Astrocyte of the cerebellum (primary cell): ENCODE results near the gene TMEM183A.

Source experiments
- DNase-seq: peaks from one replicate; pipeline ENCODE4 v3.0.0-alpha.2; 2011; ENCODE audit warnings: low read depth
- H3K4me3 ChIP-seq: 2 replicates; pipeline ENCODE4 v1.5.1; 2011; ENCODE audit warnings: mild to moderate bottlenecking, low read depth, low read length, moderate library complexity
- CTCF ChIP-seq: IDR thresholded peaks from 2 replicates; pipeline ENCODE4 v1.5.1; 2012; ENCODE audit warnings: low read length, low read depth, moderate library complexity, mild to moderate bottlenecking; ENCODE audit errors: missing control alignments
- in situ Hi-C: cut with HindIII; loops from 2 replicates; pipeline ENCODE4 v1.10.0; 2017; ENCODE audit warnings: low sequenced_read_pairs

Gene TMEM183A

GRCh38 chr1:202964791-202965410, 42.3 kb upstream of the TMEM183A start:
- DNase-seq: no peak
- no peak overlapping the region for H3K4me3 ChIP-seq
- in situ Hi-C loops: no loop called here
- no peak for TF ChIP-seq CTCF

- no peak for DNase-seq
- in situ Hi-C loops: no loop called here
- no peak for TF ChIP-seq CTCF
- H3K4me3 ChIP-seq: no peak overlapping the region
Observed at GRCh38 chr1:202965422-202965821, 41.8 kb upstream of the TMEM183A start.

- in situ Hi-C loops: no loop called here
- no peak for TF ChIP-seq CTCF
- DNase-seq: no peak
- H3K4me3 ChIP-seq: peak overlapping the region; percentile 75
Observed at GRCh38 chr1:202966006-202966898, 40.9 kb upstream of the TMEM183A start.

GRCh38 chr1:202967684-202968281, 39.4 kb upstream of the TMEM183A start:
- no peak for DNase-seq
- no peak for TF ChIP-seq CTCF
- peak overlapping the region; percentile 75 for H3K4me3 ChIP-seq
- in situ Hi-C loops: no loop called here

GRCh38 chr1:202968351-202968750, 38.8 kb upstream of the TMEM183A start:
- H3K4me3 ChIP-seq: no peak overlapping the region
- in situ Hi-C loops: no loop called here

More at GRCh38 chr1:202968351-202968750, 38.8 kb upstream of the TMEM183A start:
- DNase-seq: no peak
- no peak for TF ChIP-seq CTCF
